22Rv1 (cell line): Measurements from ENCODE around the gene STK25.

Source experiments
- CTCF ChIP-seq: fragments of 450-650 bp; IDR thresholded peaks from 2 replicates; pipeline ENCODE4 v1.5.1; 2017; ENCODE audit warnings: mild to moderate bottlenecking
- ZFX ChIP-seq: fragments of 450-650 bp; IDR thresholded peaks from 2 replicates; pipeline ENCODE4 v1.6.1; 2017; ENCODE audit warnings: antibody characterized with exemption, borderline replicate concordance

GRCh38 chr2:241456546-241456945 lies 51.8 kb downstream of the STK25 start:
- TF ChIP-seq CTCF (no peak), ZFX (no peak)
